GM23248 (cell line): Measurements from ENCODE around the gene MZB1. TPM values are rescaled to one million over a fixed set of nuclear protein-coding genes. Genes with fewer than 3 reads are reported as not detected.

Experiments
- DNase-seq: peaks from one replicate; pipeline ENCODE4 v3.0.0-alpha.2; 2015
- H2AFZ ChIP-seq: fragments of 200-600 bp; sonication (generic); 2 replicates; pipeline ENCODE4 v1.6.1; 2016; ENCODE audit warnings: antibody characterized with exemption
- H3F3A ChIP-seq: fragments of 200-600 bp; sonication (generic); 2 replicates; pipeline ENCODE4 v1.6.1; 2016; ENCODE audit warnings: mild to moderate bottlenecking, antibody characterized with exemption, mixed run types; ENCODE audit not compliant: insufficient read depth
- H3K27ac ChIP-seq: fragments of 200-600 bp; sonication (generic); 2 replicates; pipeline ENCODE4 v1.5.1; 2016; ENCODE audit warnings: mild to moderate bottlenecking
- H3K27me3 ChIP-seq: fragments of 200-600 bp; sonication (generic); replicated peaks from 2 replicates; pipeline ENCODE4 v1.6.1; 2016; ENCODE audit warnings: mild to moderate bottlenecking; ENCODE audit not compliant: insufficient read depth
- H3K36me3 ChIP-seq: fragments of 200-600 bp; sonication (generic); 2 replicates; pipeline ENCODE4 v1.6.1; 2016; ENCODE audit warnings: low read depth, mild to moderate bottlenecking
- H3K4me1 ChIP-seq: fragments of 200-600 bp; sonication (generic); 2 replicates; pipeline ENCODE4 v1.6.1; 2016; ENCODE audit warnings: mild to moderate bottlenecking; ENCODE audit not compliant: insufficient read depth
- H3K4me2 ChIP-seq: fragments of 200-600 bp; sonication (generic); one replicate; pipeline ENCODE4 v1.6.1; 2016; ENCODE audit warnings: mild to moderate bottlenecking; ENCODE audit not compliant: unreplicated experiment
- H3K4me3 ChIP-seq: fragments of 200-600 bp; sonication (generic); 2 replicates; pipeline ENCODE4 v1.5.1; 2016; ENCODE audit warnings: mild to moderate bottlenecking
- H3K79me2 ChIP-seq: fragments of 200-600 bp; sonication (generic); 2 replicates; pipeline ENCODE4 v1.6.1; 2016; ENCODE audit warnings: mild to moderate bottlenecking; ENCODE audit not compliant: insufficient read depth
- H3K9ac ChIP-seq: fragments of 200-600 bp; sonication (generic); 2 replicates; pipeline ENCODE4 v1.6.1; 2016; ENCODE audit warnings: mild to moderate bottlenecking
- H3K9me2 ChIP-seq: fragments of 200-600 bp; sonication (generic); 2 replicates; pipeline ENCODE4 v1.6.1; 2016; ENCODE audit warnings: mixed run types, mild to moderate bottlenecking, moderate library complexity; ENCODE audit not compliant: insufficient read depth
- H3K9me3 ChIP-seq: fragments of 200-600 bp; sonication (generic); one replicate; pipeline ENCODE4 v1.6.1; 2017; ENCODE audit warnings: low read depth
- H4K20me1 ChIP-seq: fragments of 200-600 bp; sonication (generic); 2 replicates; pipeline ENCODE4 v1.6.0; 2016; ENCODE audit not compliant: insufficient read depth
- EZH2 ChIP-seq: fragments of 200-600 bp; sonication (generic); IDR thresholded peaks from 2 replicates; pipeline ENCODE4 v1.6.1; 2018; ENCODE audit warnings: antibody characterized with exemption, mild to moderate bottlenecking; ENCODE audit not compliant: insufficient read depth, poor library complexity, severe bottlenecking
- EZH2phosphoT487 ChIP-seq: fragments of 200-600 bp; sonication (generic); IDR thresholded peaks from 2 replicates; pipeline ENCODE4 v1.6.1; 2018; ENCODE audit warnings: antibody characterized with exemption, moderate library complexity, mild to moderate bottlenecking, low read depth; ENCODE audit not compliant: insufficient read depth
- WGBS, 2 experiments: methylation state at CpG; one replicate each; pipeline ENCODE4 v1.1.6; 2015 to 2017; ENCODE audit warnings: low lambda C conversion rate in 2 of 2, low coverage in 1 of 2; ENCODE audit errors: missing lambda C conversion rate in 2 of 2; 5-methylcytosine and 5-hydroxymethylcytosine counted together
- in situ Hi-C: fragments of 300-500 bp; cut with MboI; formaldehyde crosslinking; loops from 2 replicates; pipeline ENCODE4 v1.15.0; 2020
- polyA plus RNA-seq: library from polyadenylated mRNA; unstranded; fragments of >200 nt; fragmentation: Nextera tagmentation; extraction: Ambion mirVana; gene quantifications from 2 replicates; pipeline ENCODE4 v1.2.1, GENCODE V29; 2016
- total RNA-seq: library from RNA; depleted of rRNA; stranded (reverse); fragments of >200 nt; shearing (Covaris generic); gene quantifications from 2 replicates; pipeline ENCODE4 v1.2.3, GENCODE V29; 2014

MZB1 gene
- total and polyA plus RNA-seq, 2 experiments from 2014 or later = not detected

DNA sequence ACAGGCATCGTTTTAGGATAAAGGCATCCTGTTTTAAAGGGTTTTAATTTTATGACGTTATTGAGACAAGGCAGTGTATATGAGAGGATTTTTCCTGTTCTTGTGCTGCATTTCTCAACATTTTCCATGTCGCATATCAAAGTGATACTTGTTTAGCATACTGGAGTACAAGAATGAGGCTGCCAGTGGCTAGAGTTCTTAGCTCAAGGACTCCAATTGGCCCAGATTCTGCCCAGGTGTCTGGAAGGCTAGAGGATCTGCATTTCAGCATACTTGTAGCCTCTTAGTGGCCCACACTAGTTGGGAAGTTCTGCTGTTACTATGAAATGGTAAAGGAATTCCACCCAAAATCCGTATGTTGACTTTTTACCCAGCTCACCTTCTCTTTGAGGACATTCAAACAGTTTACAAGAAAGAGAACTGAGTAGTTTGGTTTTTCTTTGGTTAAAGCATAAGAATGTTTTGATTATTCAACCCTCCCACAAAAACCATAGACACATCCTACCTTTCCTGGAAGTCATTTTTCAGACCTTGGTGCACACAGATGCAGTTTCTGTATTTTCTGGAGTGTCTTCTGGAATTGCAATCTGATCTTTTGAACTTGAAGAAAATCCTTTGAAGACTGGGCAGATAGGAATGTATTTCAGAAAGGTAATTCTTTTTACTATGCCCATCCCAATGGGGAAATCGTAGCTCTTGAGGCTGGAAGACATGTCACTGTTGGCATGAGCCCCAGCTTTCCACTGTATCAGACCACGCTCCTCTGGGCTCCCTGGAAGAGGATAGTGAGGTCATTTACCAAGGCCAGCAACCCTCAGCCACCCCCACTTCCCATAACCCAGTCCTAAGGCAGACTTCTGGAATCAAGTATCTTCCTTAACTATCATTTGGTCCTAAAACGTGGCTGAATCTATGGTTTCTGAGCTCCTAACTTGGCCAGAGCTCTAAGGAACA lies 18.0 kb downstream of the MZB1 start:
- WGBS, 2 experiments = 94% methylated on average over 7 of the region's 7 CpGs
- Histone ChIP-seq H3K27ac (no peak overlapping the region), H4K20me1 (no peaks in the 10 kb centered on the region), H3F3A (peaks cover 13% of the 10 kb centered on the region), H3K9me2 (no peaks in the 10 kb centered on the region), H3K4me3 (no peak overlapping the region), H3K9me3 (no peaks in the 10 kb centered on the region), H3K9ac (no peak overlapping the region), H3K4me2 (no peak overlapping the region), H3K79me2 (peaks cover 26% of the 10 kb centered on the region), H3K36me3 (peaks cover 34% of the 10 kb centered on the region), H2AFZ (no peak overlapping the region), H3K27me3 (no peaks in the 10 kb centered on the region), H3K4me1 (peaks cover 24% of the 10 kb centered on the region; the same call in 1 of the 2 replicates)
- DNase-seq = no peak
- TF ChIP-seq EZH2phosphoT487 (no peak), EZH2 (no peak)
- in situ Hi-C loops = no loop called here

DNA sequence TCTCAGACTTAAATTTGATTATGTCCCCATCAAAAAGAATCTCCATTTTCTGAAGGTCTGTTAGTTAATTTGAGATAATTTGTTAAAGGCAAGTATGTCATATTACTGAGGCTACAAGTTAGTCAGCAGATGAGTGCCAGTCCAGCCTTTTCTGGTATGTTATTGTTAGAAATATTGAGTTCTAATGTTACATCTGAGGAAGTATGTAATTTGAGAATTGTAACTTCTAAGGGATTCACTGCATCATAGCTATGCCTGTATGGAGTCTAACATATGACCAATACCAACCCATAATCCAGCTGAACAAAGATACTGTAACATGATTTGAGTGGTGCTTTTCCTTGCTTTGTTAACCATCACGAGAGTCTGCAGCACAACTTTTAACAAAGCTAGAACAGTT lies 20.5 kb downstream of the MZB1 start:
- no peaks in the 10 kb centered on the region for H3K9me2 ChIP-seq
- peaks cover 48% of the 10 kb centered on the region for H3K79me2 ChIP-seq
- H3K9ac ChIP-seq = peak overlapping the region; percentile 12; the same call in 1 of the 2 replicates
- peak overlapping the region; percentile 47 for H3K27ac ChIP-seq
- peaks cover 13% of the 10 kb centered on the region for H3F3A ChIP-seq
- no peaks in the 10 kb centered on the region for H3K27me3 ChIP-seq
- H2AFZ ChIP-seq = no peak overlapping the region
- peaks cover 24% of the 10 kb centered on the region; the same call in 1 of the 2 replicates for H3K4me1 ChIP-seq
- TF ChIP-seq EZH2 = no peak
- TF ChIP-seq EZH2phosphoT487 = no peak
- H3K4me3 ChIP-seq = no peak overlapping the region
- H3K36me3 ChIP-seq = peaks cover 56% of the 10 kb centered on the region
- H3K9me3 ChIP-seq = no peaks in the 10 kb centered on the region
- no peak overlapping the region for H3K4me2 ChIP-seq
- DNase-seq = peak; percentile 62
- H4K20me1 ChIP-seq = no peaks in the 10 kb centered on the region
- in situ Hi-C loops = no loop called here
- 55 to 56% methylated on average over 1 of the region's 1 CpG for WGBS, 2 experiments

DNA sequence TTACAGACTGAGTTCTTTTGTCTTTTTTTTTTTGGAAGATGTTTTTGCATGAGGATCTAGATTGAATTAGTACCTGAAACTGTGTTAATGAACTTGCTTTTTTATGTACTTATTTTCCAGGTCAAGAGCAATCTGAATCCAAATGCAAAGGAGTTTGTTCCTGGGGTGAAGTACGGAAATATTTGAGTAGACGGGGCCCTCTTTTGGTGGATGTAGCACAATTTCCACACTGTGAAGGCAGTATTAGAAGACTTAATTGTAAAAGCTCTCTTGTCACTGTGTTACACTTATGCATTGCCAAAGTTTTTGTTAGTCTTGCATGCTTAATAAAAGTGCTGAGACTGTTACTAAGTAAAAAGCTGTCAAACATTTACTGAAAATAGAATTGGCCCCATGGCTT lies 21.1 kb downstream of the MZB1 start:
- H3K4me1 ChIP-seq = peaks cover 20% of the 10 kb centered on the region; the same call in 1 of the 2 replicates
- H3K4me2 ChIP-seq = no peak overlapping the region
- H3K9ac ChIP-seq = peak overlapping the region; percentile 12; the same call in 1 of the 2 replicates
- no peaks in the 10 kb centered on the region; the same call in 1 of the 2 replicates for H4K20me1 ChIP-seq
- 73 to 74% methylated on average over 2 of the region's 2 CpGs for WGBS, 2 experiments
- no peaks in the 10 kb centered on the region for H3K9me2 ChIP-seq
- peaks cover 13% of the 10 kb centered on the region for H3F3A ChIP-seq
- H3K4me3 ChIP-seq = no peak overlapping the region
- in situ Hi-C loops = no loop called here
- H3K27ac ChIP-seq = peak overlapping the region; percentile 47
- DNase-seq = no peak
- H3K27me3 ChIP-seq = no peaks in the 10 kb centered on the region
- H3K79me2 ChIP-seq = peaks cover 54% of the 10 kb centered on the region
- no peaks in the 10 kb centered on the region for H3K9me3 ChIP-seq
- TF ChIP-seq EZH2 (no peak), EZH2phosphoT487 (no peak)
- H3K36me3 ChIP-seq = peaks cover 61% of the 10 kb centered on the region
- H2AFZ ChIP-seq = no peak overlapping the region

DNA sequence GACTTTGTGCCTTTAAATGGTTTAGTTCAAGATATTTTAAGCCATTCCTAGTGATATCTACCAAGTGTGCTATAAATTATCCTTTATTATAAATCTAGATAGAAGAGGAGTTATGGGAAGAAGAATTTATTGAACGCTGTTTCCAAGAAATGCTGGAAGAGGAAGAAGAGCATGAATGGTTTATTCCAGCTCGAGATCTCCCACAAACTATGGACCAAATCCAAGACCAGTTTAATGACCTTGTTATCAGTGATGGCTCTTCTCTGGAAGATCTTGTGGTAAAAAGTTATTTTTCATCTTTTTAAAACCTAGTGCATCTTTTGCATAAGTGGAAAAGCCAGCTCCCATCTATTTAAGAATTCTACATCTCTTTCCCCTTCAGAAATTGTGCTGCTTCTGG lies 25.2 kb downstream of the MZB1 start:
- H3F3A ChIP-seq = peaks cover 8% of the 10 kb centered on the region
- in situ Hi-C loops = no loop called here
- H3K27me3 ChIP-seq = no peaks in the 10 kb centered on the region
- no peak overlapping the region for H3K27ac ChIP-seq
- peaks cover 91% of the 10 kb centered on the region for H3K79me2 ChIP-seq
- H3K4me3 ChIP-seq = no peak overlapping the region
- WGBS, 2 experiments = 83 to 85% methylated on average over 2 of the region's 2 CpGs
- peaks cover 41% of the 10 kb centered on the region for H3K36me3 ChIP-seq
- H4K20me1 ChIP-seq = peaks cover 3% of the 10 kb centered on the region; the same call in 1 of the 2 replicates
- H3K4me1 ChIP-seq = peaks cover 16% of the 10 kb centered on the region
- DNase-seq = no peak
- H3K4me2 ChIP-seq = no peak overlapping the region
- no peak overlapping the region for H2AFZ ChIP-seq
- TF ChIP-seq EZH2phosphoT487 (no peak), EZH2 (no peak)
- H3K9ac ChIP-seq = no peak overlapping the region
- no peaks in the 10 kb centered on the region for H3K9me3 ChIP-seq
- H3K9me2 ChIP-seq = no peaks in the 10 kb centered on the region
